HepG2 (cell line): ENCODE data around the gene CNTN4. TPM values are rescaled to one million over a fixed set of nuclear protein-coding genes. Genes with fewer than 3 reads are reported as not detected.

Source experiments
- ATAC-seq: fragments of 200-7000 bp; cut with Tn5 transposase; 3 replicates; pipeline ENCODE4 v1.9.1; 2020; ENCODE audit warnings: mild to moderate bottlenecking, moderate library complexity
- BruUV-seq: library from RNA; stranded (reverse); fragments of 400-500 nt; replicated peaks from 2 replicates; lab custom pipeline; 2021; lab: Mats Ljungman, UMichigan
- CTCF ChIA-PET: fragments of 300-600 bp; formaldehyde crosslinking; extraction: SDS; loops from one replicate; lab custom pipeline; 2021; ENCODE audit warnings: low total read pairs, inconsistent platforms, low intra/inter-chr PET ratio; lab: Yijun Ruan, JAX
- POLR2A ChIA-PET: fragments of 350-600 bp; sonication (Branson Sonifier 250); formaldehyde crosslinking; loops from one replicate; lab custom pipeline; 2020; ENCODE audit warnings: antibody characterized with exemption, inconsistent platforms; lab: Yijun Ruan, JAX
- DNase-seq: peaks from one replicate; pipeline ENCODE4 v3.0.0-alpha.2; 2015; ENCODE audit warnings: low spot score
- FAIRE-seq: peaks from 3 replicates; lab custom pipeline; 2011; peaks lifted over from hg19 to GRCh38; lab: Jason Lieb, UNC
- H2AFZ ChIP-seq: one replicate; pipeline ENCODE4 v1.6.1; 2011; ENCODE audit warnings: low read length, inconsistent platforms
- H3K27ac ChIP-seq: fragments of 300-600 bp; 3 replicates; pipeline ENCODE4 v1.8.0; 2011; ENCODE audit warnings: mixed run types, mild to moderate bottlenecking, mixed read lengths, low read length, inconsistent platforms; ENCODE audit not compliant: insufficient read depth; ENCODE audit errors: extremely low read length
- H3K27me3 ChIP-seq, 2 experiments: fragments of 200-600 bp in 1 of 2; 2 replicates in 1 of 2; 3 replicates in 1 of 2; pipeline versions ENCODE4 v1.6.0 to v1.8.0; 2011; ENCODE audit warnings: low read length in 2 of 2, mild to moderate bottlenecking in 2 of 2, moderate library complexity in 2 of 2, inconsistent platforms in 1 of 2; ENCODE audit not compliant: insufficient read depth in 2 of 2, control insufficient read depth in 1 of 2
- H3K36me3 ChIP-seq, 2 experiments: fragments of 200-600 bp in 1 of 2; replicated peaks in 1 of 2; 2 replicates in 1 of 2; 3 replicates in 1 of 2; pipeline versions ENCODE4 v1.5.1 to v1.8.0; 2011; ENCODE audit warnings: low read length in 2 of 2, inconsistent platforms in 1 of 2; ENCODE audit not compliant: insufficient read depth in 2 of 2, control insufficient read depth in 1 of 2
- H3K4me1 ChIP-seq: 2 replicates; pipeline ENCODE4 v1.5.1; 2012; ENCODE audit warnings: low read length, inconsistent platforms; ENCODE audit not compliant: insufficient read depth
- H3K4me2 ChIP-seq: 2 replicates; pipeline ENCODE4 v1.6.0; 2011; ENCODE audit warnings: low read depth, low read length, inconsistent platforms
- H3K4me3 ChIP-seq, 3 experiments: fragments of 200-600 bp in 1 of 3; sonication (generic), shearing (Covaris generic) in 1 of 3; replicated peaks in 1 of 3; 2 replicates each; pipeline ENCODE4 v1.5.1; 2011 to 2016; ENCODE audit warnings: low read length in 3 of 3, inconsistent platforms in 2 of 3, low read depth in 2 of 3, mild to moderate bottlenecking in 2 of 3, control low read depth in 1 of 3, mixed read lengths in 1 of 3; ENCODE audit not compliant: insufficient read depth in 1 of 3
- H3K79me2 ChIP-seq: one replicate; pipeline ENCODE4 v1.6.1; 2011; ENCODE audit warnings: low read length, inconsistent platforms; ENCODE audit not compliant: insufficient read depth
- H3K9ac ChIP-seq: 2 replicates; pipeline ENCODE4 v1.6.0; 2011; ENCODE audit warnings: mild to moderate bottlenecking, low read depth, low read length, inconsistent platforms; ENCODE audit not compliant: insufficient read depth
- H3K9me3 ChIP-seq: 2 replicates; pipeline ENCODE4 v1.5.1; 2012; ENCODE audit warnings: mild to moderate bottlenecking, low read length
- H4K20me1 ChIP-seq: 2 replicates; pipeline ENCODE4 v1.6.0; 2011; ENCODE audit warnings: inconsistent platforms, mild to moderate bottlenecking, low read length, moderate library complexity; ENCODE audit not compliant: insufficient read depth
- DMAP1 ChIP-seq: IDR thresholded peaks from 2 replicates; pipeline ENCODE4 v1.6.1; 2016
- GABPB1 ChIP-seq: IDR thresholded peaks from 2 replicates; pipeline ENCODE4 v1.6.1; 2016; ENCODE audit warnings: mild to moderate bottlenecking, missing genetic modification reagents, moderate library complexity, missing compliant biosample characterization
- GTF2F1 ChIP-seq: fragments of 150-350 bp; IDR thresholded peaks from 2 replicates; pipeline ENCODE4 v1.6.1; 2014; ENCODE audit warnings: low read length
- GTF3A ChIP-seq: sonication (generic); formaldehyde crosslinking; conservative IDR thresholded peaks from 2 replicates; pipeline ENCODE4 v1.4.0; 2020; ENCODE audit warnings: mild to moderate bottlenecking, missing genetic modification reagents
- IRX3 ChIP-seq: sonication (generic); formaldehyde crosslinking; IDR thresholded peaks from 2 replicates; pipeline ENCODE4 v1.8.1; 2023; ENCODE audit warnings: mild to moderate bottlenecking, low read depth, missing genetic modification reagents, borderline replicate concordance
- TBX2 ChIP-seq: sonication (generic); formaldehyde crosslinking; IDR thresholded peaks from 2 replicates; pipeline ENCODE4 v1.5.0; 2020; ENCODE audit warnings: missing genetic modification reagents, mild to moderate bottlenecking, borderline replicate concordance
- ZNF256 ChIP-seq: sonication (generic); formaldehyde crosslinking; conservative IDR thresholded peaks from 2 replicates; pipeline ENCODE4 v1.4.0; 2020; ENCODE audit warnings: missing genetic modification reagents
- ZXDC ChIP-seq: sonication (generic); formaldehyde crosslinking; IDR thresholded peaks from 2 replicates; pipeline ENCODE4 v1.5.0; 2020; ENCODE audit warnings: mild to moderate bottlenecking, missing genetic modification reagents
- WGBS: methylation state at CpG from one replicate; pipeline ENCODE4 v1.1.6; 2017; ENCODE audit warnings: low lambda C conversion rate; 5-methylcytosine and 5-hydroxymethylcytosine counted together
- in situ Hi-C: cut with HindIII; loops from 2 replicates; pipeline ENCODE4 v1.10.0; 2017; ENCODE audit warnings: low pct_unique_long_range_greater_than_20kb; ENCODE audit not compliant: extremely low pct_ligation_motif_present
- intact Hi-C: fragments of 100-400 bp; cut with micrococcal nuclease; formaldehyde crosslinking; loops from one replicate; pipeline ENCODE4 v1.10.0; 2022; ENCODE audit not compliant: unreplicated experiment
- polyA plus RNA-seq, 8 experiments: library from polyadenylated mRNA; depleted of rRNA in 3 of 8; stranded (reverse) in 7 of 8; unstranded in 1 of 8; fragments of >200 nt; fragmentation: Illumina TruSeq in 4 of 8; extraction: Trizol in 4 of 8; gene quantifications; 2 replicates each; pipeline versions ENCODE4 v1.2.1 to v1.2.3, GENCODE V29; 2011 to 2016; ENCODE audit warnings: low read depth in 4 of 8, missing spikeins in 1 of 8, mixed read lengths in 1 of 8; ENCODE audit not compliant: insufficient read depth in 1 of 8
- total RNA-seq, 5 experiments: library from RNA; depleted of rRNA; stranded (reverse); fragments of >200 nt; fragmentation: Illumina TruSeq; extraction: Trizol; gene quantifications; 2 replicates each; pipeline ENCODE4 v1.2.3, GENCODE V29; 2016; ENCODE audit warnings: low read depth in 1 of 5

Gene CNTN4
- total and polyA plus RNA-seq, 2 of the 13 experiments (the other 11 are each of a cell fraction or from before 2014, with no cell fraction given) = 0.01 to 0.13 TPM

- Histone ChIP-seq H3K27me3 (no peaks in the 10 kb centered on the region), H3K9ac (no peak overlapping the region), H4K20me1 (no peaks in the 10 kb centered on the region), H2AFZ (no peak overlapping the region), H3K79me2 (no peaks in the 10 kb centered on the region), H3K36me3 (no peaks in the 10 kb centered on the region), H3K4me3 (no peak overlapping the region), H3K4me2 (no peak overlapping the region), H3K27ac (no peak overlapping the region), H3K4me1 (no peaks in the 10 kb centered on the region), H3K9me3 (no peaks in the 10 kb centered on the region)
- POLR2A ChIA-PET = no interaction called here
- WGBS = 0% methylated on average over 1 of the region's 1 CpG
- no peak for ATAC-seq
- no peak for FAIRE-seq
- intact Hi-C loops = no loop called here
- no peak for TF ChIP-seq TBX2 (CRISPR knock-in tag)
- no peak for TF ChIP-seq GTF3A
- no peak for TF ChIP-seq IRX3 (CRISPR knock-in tag)
- no peak for TF ChIP-seq ZNF256 (CRISPR knock-in tag)
- no peak for TF ChIP-seq DMAP1 (CRISPR knock-in tag)
- no peak for TF ChIP-seq GTF2F1
- TF ChIP-seq ZXDC (CRISPR knock-in tag) = no peak
- TF ChIP-seq GABPB1 (CRISPR knock-in tag) = no peak
- no TSS peak for BruUV-seq
- in situ Hi-C loops = no loop called here
- DNase-seq = no peak
- CTCF ChIA-PET = no interaction called here
Observed at GRCh38 chr3:2869905-2870304, 771.2 kb downstream of the CNTN4 start.
